K562 (cell line): Measurements from ENCODE around the gene PPEF2. TPM values are rescaled to one million over a fixed set of nuclear protein-coding genes. Genes with fewer than 3 reads are reported as not detected.

Experiments
- ATAC-seq: fragments of 200-7000 bp; cut with Tn5 transposase; 3 replicates; pipeline ENCODE4 v1.9.1; 2020; ENCODE audit warnings: moderate library complexity
- BruUV-seq: library from RNA; stranded (reverse); fragments of 400-500 nt; replicated peaks from 2 replicates; lab custom pipeline; 2021; lab: Mats Ljungman, UMichigan
- CTCF ChIA-PET: fragments of 300-600 bp; formaldehyde crosslinking; extraction: SDS; loops from one replicate; lab custom pipeline; 2021; ENCODE audit warnings: low intra/inter-chr PET ratio; lab: Yijun Ruan, JAX
- POLR2A ChIA-PET: fragments of 300-600, 350-650 bp; sonication (Branson Sonifier 250); formaldehyde crosslinking; extraction: SDS; loops from one replicate; lab custom pipeline; 2021; ENCODE audit warnings: antibody characterized with exemption, inconsistent platforms; lab: Yijun Ruan, JAX
- DNase-seq, 4 experiments: peaks; one replicate each; pipeline versions ENCODE4 v3.0.0 to v3.0.0-alpha.2; 2011 to 2018; ENCODE audit warnings: low spot score in 3 of 4, mixed read lengths in 3 of 4; ENCODE audit errors: extremely low read depth in 1 of 4
- FAIRE-seq: peaks from 2 replicates; lab custom pipeline; 2011; peaks lifted over from hg19 to GRCh38; lab: Jason Lieb, UNC
- H2AFZ ChIP-seq: 2 replicates; pipeline ENCODE4 v1.6.0; 2011; ENCODE audit warnings: low read depth, low read length, control low read depth, inconsistent platforms
- H3K27ac ChIP-seq: fragments of 200-600 bp; 3 replicates; pipeline ENCODE4 v1.8.0; 2011; ENCODE audit warnings: low read depth, mild to moderate bottlenecking, control low read depth, inconsistent platforms, low read length, moderate library complexity, mixed read lengths; ENCODE audit errors: extremely low read depth
- H3K27me3 ChIP-seq, 2 experiments: fragments of 300-600 bp in 1 of 2; 2 replicates in 1 of 2; 3 replicates in 1 of 2; pipeline versions ENCODE4 v1.6.0 to v1.8.0; 2011; ENCODE audit warnings: inconsistent platforms in 2 of 2, low read length in 2 of 2, mild to moderate bottlenecking in 1 of 2, mixed read lengths in 1 of 2, moderate library complexity in 1 of 2; ENCODE audit not compliant: control insufficient read depth in 2 of 2, insufficient read depth in 2 of 2
- H3K36me3 ChIP-seq: fragments of 300-600 bp; 3 replicates; pipeline ENCODE4 v1.8.0; 2011; ENCODE audit warnings: mild to moderate bottlenecking, low read length, inconsistent platforms; ENCODE audit not compliant: control insufficient read depth, insufficient read depth
- H3K4me1 ChIP-seq, 2 experiments: fragments of 200-600 bp in 1 of 2; replicated peaks in 1 of 2; 2 replicates in 1 of 2; 3 replicates in 1 of 2; pipeline versions ENCODE4 v1.5.1 to v1.8.0; 2011; ENCODE audit warnings: inconsistent platforms in 2 of 2, low read length in 2 of 2, mild to moderate bottlenecking in 1 of 2, mixed read lengths in 1 of 2, moderate library complexity in 1 of 2; ENCODE audit not compliant: control insufficient read depth in 2 of 2, insufficient read depth in 2 of 2
- H3K4me2 ChIP-seq: 2 replicates; pipeline ENCODE4 v1.6.1; 2011; ENCODE audit warnings: low read length, control low read depth, inconsistent platforms, mixed read lengths; ENCODE audit not compliant: insufficient read depth
- H3K4me3 ChIP-seq: fragments of 200-600 bp; sonication (generic), shearing (Covaris generic); 2 replicates; pipeline ENCODE4 v1.5.1; 2016; ENCODE audit warnings: control low read depth, inconsistent platforms
- H3K79me2 ChIP-seq: fragments of 200-600 bp; 3 replicates; pipeline ENCODE4 v1.8.0; 2011; ENCODE audit warnings: low read length, inconsistent platforms; ENCODE audit not compliant: control insufficient read depth, insufficient read depth
- H3K9ac ChIP-seq, 2 experiments: 2 replicates each; pipeline versions ENCODE4 v1.6.0 to v1.6.1; 2011; ENCODE audit warnings: low read depth in 2 of 2, low read length in 2 of 2, control low read depth in 1 of 2, inconsistent platforms in 1 of 2, mild to moderate bottlenecking in 1 of 2, mixed read lengths in 1 of 2; ENCODE audit not compliant: insufficient read depth in 1 of 2
- H3K9me1 ChIP-seq: one replicate; pipeline ENCODE4 v1.6.0; 2011; ENCODE audit warnings: inconsistent platforms, mild to moderate bottlenecking, low read length, moderate library complexity; ENCODE audit not compliant: control insufficient read depth, insufficient read depth
- H3K9me3 ChIP-seq: replicated peaks from 2 replicates; pipeline ENCODE4 v1.5.1; 2011; ENCODE audit warnings: low read depth, low read length, inconsistent platforms; ENCODE audit not compliant: control insufficient read depth, insufficient read depth
- H4K20me1 ChIP-seq: replicated peaks from 2 replicates; pipeline ENCODE4 v1.6.1; 2011; ENCODE audit warnings: low read length, inconsistent platforms, mixed read lengths; ENCODE audit not compliant: control insufficient read depth, insufficient read depth
- CBX1 ChIP-seq: sonication (generic); IDR thresholded peaks from 2 replicates; pipeline ENCODE4 v1.6.1; 2016; ENCODE audit warnings: antibody characterized with exemption, low read depth, mild to moderate bottlenecking
- HMG20B ChIP-seq: fragments of 250-450 bp; sonication (Bioruptor Pico); IDR thresholded peaks from 2 replicates; pipeline ENCODE4 v1.5.0; 2021; ENCODE audit warnings: mild to moderate bottlenecking
- MCM3 ChIP-seq: fragments of 450-650 bp; IDR thresholded peaks from 2 replicates; pipeline ENCODE4 v1.6.1; 2016
- MCM7 ChIP-seq, 2 experiments: fragments of 450-650 bp; IDR thresholded peaks; 2 replicates each; pipeline ENCODE4 v1.6.1; 2016 to 2018
- MTF1 ChIP-seq: fragments of 250-450 bp; sonication (Bioruptor Pico); IDR thresholded peaks from 2 replicates; pipeline ENCODE4 v1.9.0; 2021; ENCODE audit warnings: moderate library complexity, mild to moderate bottlenecking, inconsistent platforms, borderline replicate concordance
- RBM14 ChIP-seq: fragments of 200-400 bp; formaldehyde crosslinking; IDR thresholded peaks from 2 replicates; pipeline ENCODE4 v1.6.1; 2018; ENCODE audit warnings: low read depth, mild to moderate bottlenecking, low read length, moderate library complexity, borderline replicate concordance; ENCODE audit not compliant: insufficient read depth
- TEAD1 ChIP-seq, 2 experiments: fragments of 450-650 bp in 1 of 2; sonication (generic) in 1 of 2; formaldehyde crosslinking; IDR thresholded peaks; 2 replicates each; pipeline versions ENCODE4 v1.4.0 to v1.8.0; 2020 to 2022; ENCODE audit warnings: mild to moderate bottlenecking in 2 of 2, missing genetic modification reagents in 1 of 2
- ZNF121 ChIP-seq: sonication (generic); formaldehyde crosslinking; conservative IDR thresholded peaks from 2 replicates; pipeline ENCODE4 v1.8.0; 2022; ENCODE audit warnings: missing genetic modification reagents
- ZNF41 ChIP-seq: fragments of 250-450 bp; sonication (Bioruptor Pico); conservative IDR thresholded peaks from 2 replicates; pipeline ENCODE4 v1.4.0; 2020; ENCODE audit warnings: mild to moderate bottlenecking
- WGBS: fragments of 100-300 bp; shearing (Covaris generic); methylation state at CpG from one replicate; pipeline ENCODE4 v1.1.6; 2016; ENCODE audit warnings: low coverage, mixed read lengths; ENCODE audit not compliant: insufficient coverage; ENCODE audit errors: missing lambda C conversion rate; 5-methylcytosine and 5-hydroxymethylcytosine counted together
- in situ Hi-C: fragments of 300-500 bp; cut with MboI; formaldehyde crosslinking; loops from 4 replicates; pipeline ENCODE4 v1.15.0; 2018; ENCODE audit warnings: inconsistent platforms, mixed read lengths
- intact Hi-C: fragments of 100-400 bp; cut with micrococcal nuclease; formaldehyde crosslinking; loops from 2 replicates; pipeline ENCODE4 v1.14.2; 2022
- polyA plus RNA-seq, 8 experiments: library from polyadenylated mRNA; depleted of rRNA in 4 of 8; stranded (reverse) in 5 of 8; unstranded in 3 of 8; fragments of >200 nt; fragmentation: Nextera tagmentation in 2 of 8; fragmentation: Illumina TruSeq in 1 of 8; extraction: Ambion mirVana in 2 of 8; extraction: Trizol in 1 of 8; gene quantifications; 2 replicates each; pipeline versions ENCODE4 v1.2.1 to v1.2.3, GENCODE V29; 2011 to 2014; ENCODE audit warnings: inconsistent platforms in 1 of 8, missing spikeins in 1 of 8
- total RNA-seq, 7 experiments: library from RNA; depleted of rRNA in 6 of 7; stranded (reverse); fragments of >200 nt in 6 of 7; fragmentation: Illumina TruSeq in 2 of 7; extraction: Trizol in 2 of 7; gene quantifications; 2 replicates each; pipeline versions ENCODE4 v1.2.1 to v1.2.3, GENCODE V29; 2011 to 2021; ENCODE audit warnings: low replicate concordance in 1 of 7

PPEF2 gene
- total and polyA plus RNA-seq, 9 of the 15 experiments (the other 6 are each of a cell fraction or from before 2014, with no cell fraction given) = not detected

GRCh38 chr4:75908555-75908954, 6.3 kb upstream of the PPEF2 start (continued):
- TF ChIP-seq MCM7 (IDR thresholded peaks at IDR 0.05) (no peak), RBM14 (no peak), TEAD1 (CRISPR knock-in tag; IDR thresholded peaks at IDR 0.05) (no peak)

- H3K9ac ChIP-seq = no peak overlapping the region
- no TSS peak for BruUV-seq
- POLR2A ChIA-PET = interaction anchor here (0.6 kb wide), 1 partner anchor 1394 kb away, joined by 3 read pairs; no protein-coding TSS in a partner anchor
- TF ChIP-seq CBX1 (no peak), ZNF121 (peak; percentile 20; the same call in 1 of the 2 replicates), HMG20B (CRISPR knock-in tag) (no peak), MCM3 (no peak), ZNF41 (CRISPR knock-in tag) (no peak), MTF1 (CRISPR knock-in tag) (no peak)
- TF ChIP-seq, all 486 proteins: peak for 1
- no peak overlapping the region for H2AFZ ChIP-seq
- peaks cover 0 to 7% of the 10 kb centered on the region in 2 experiments; a peak in 1 of 5 replicates for H3K27me3 ChIP-seq
- H3K36me3 ChIP-seq = no peaks in the 10 kb centered on the region
- ATAC-seq (no peak), FAIRE-seq (no peak), DNase-seq (no peak)
- no peak overlapping the region for H3K4me3 ChIP-seq
- H3K27ac ChIP-seq = no peak overlapping the region
- H4K20me1 ChIP-seq = no peaks in the 10 kb centered on the region
- H3K9me1 ChIP-seq = no peaks in the 10 kb centered on the region
- no peaks in the 10 kb centered on the region for H3K9me3 ChIP-seq
- WGBS = 30% methylated on average over 3 of the region's 3 CpGs
- no peak overlapping the region for H3K4me2 ChIP-seq
- intact Hi-C loops (no loop called here), in situ Hi-C loops (loop anchor here (5.0 kb wide), 1 partner anchor 179 kb away; no protein-coding TSS in a partner anchor)
- CTCF ChIA-PET = no interaction called here
- no peaks in the 10 kb centered on the region for H3K4me1 ChIP-seq
- no peaks in the 10 kb centered on the region for H3K79me2 ChIP-seq
These were observed 5.7 kb upstream of the PPEF2 start for GRCh38 chr4:75907966-75908365.
